Left ventricle myocardium inferior (tissue), 1 donor: ENCODE data around the gene GSE1. TPM values are rescaled to one million over a fixed set of nuclear protein-coding genes. Genes with fewer than 3 reads are reported as not detected.

Experiments
- DNase-seq: peaks from one replicate; pipeline ENCODE4 v3.0.0-alpha.2; 2020
- H3K27ac ChIP-seq: fragments of 200-600 bp; replicated peaks from 2 replicates; pipeline ENCODE4 v1.8.0; 2021
- H3K27me3 ChIP-seq: fragments of 200-600 bp; 2 replicates; pipeline ENCODE4 v1.8.0; 2021; ENCODE audit warnings: low read depth
- H3K36me3 ChIP-seq: fragments of 200-600 bp; 2 replicates; pipeline ENCODE4 v1.8.0; 2021
- H3K4me1 ChIP-seq: fragments of 200-600 bp; 2 replicates; pipeline ENCODE4 v1.8.0; 2021
- H3K4me3 ChIP-seq: fragments of 200-600 bp; 2 replicates; pipeline ENCODE4 v1.8.0; 2021; ENCODE audit warnings: mild to moderate bottlenecking, moderate library complexity
- H3K9me3 ChIP-seq: fragments of 200-600 bp; replicated peaks from 2 replicates; pipeline ENCODE4 v1.8.0; 2021
- CTCF ChIP-seq: fragments of 200-600 bp; IDR thresholded peaks from 2 replicates; pipeline ENCODE4 v1.8.0; 2021; ENCODE audit warnings: antibody characterized with exemption, mild to moderate bottlenecking, borderline replicate concordance
- intact Hi-C: fragments of 100-400 bp; cut with micrococcal nuclease; formaldehyde crosslinking; loops from one replicate; pipeline ENCODE4 v1.11.0; 2022
- total RNA-seq: library from RNA; stranded (reverse); fragmentation: NEBNext Ultra II Directional; extraction: Animal tissue kit (Norgen Biotek cat#: 25700); gene quantifications from one replicate; pipeline ENCODE4 v1.2.1, GENCODE V29; 2021
- donor health status: DM: no; HTN: yes; CAD: no; lungs with severe emphysema.

GSE1 gene
- total RNA-seq, 1 donor from 2014 or later: 34.2 TPM

- no peak overlapping the region for H3K27ac ChIP-seq
- no peaks in the 10 kb centered on the region for H3K27me3 ChIP-seq
- intact Hi-C loops: no loop called here
- TF ChIP-seq CTCF: no peak
- no peaks in the 10 kb centered on the region for H3K9me3 ChIP-seq
- H3K4me1 ChIP-seq: peaks cover 71% of the 10 kb centered on the region
- no peak for DNase-seq
- H3K4me3 ChIP-seq: no peak overlapping the region
- H3K36me3 ChIP-seq: peaks cover 12% of the 10 kb centered on the region
These were observed 22.5 kb downstream of the GSE1 start for GRCh38 chr16:85635545-85636140.

- Histone ChIP-seq H3K9me3 (no peaks in the 10 kb centered on the region), H3K27ac (no peak overlapping the region), H3K4me1 (peaks cover 71% of the 10 kb centered on the region), H3K36me3 (peaks cover 12% of the 10 kb centered on the region), H3K4me3 (no peak overlapping the region), H3K27me3 (no peaks in the 10 kb centered on the region)
- intact Hi-C loops: no loop called here
- no peak for DNase-seq
- TF ChIP-seq CTCF: no peak
These were observed 23.2 kb downstream of the GSE1 start for GRCh38 chr16:85636234-85636812.

- peak overlapping the region; percentile 81 for H3K27ac ChIP-seq
- peaks cover 71% of the 10 kb centered on the region for H3K4me1 ChIP-seq
- no peak overlapping the region for H3K4me3 ChIP-seq
- H3K27me3 ChIP-seq: no peaks in the 10 kb centered on the region
- TF ChIP-seq CTCF: no peak
- no peak for DNase-seq
- H3K36me3 ChIP-seq: peaks cover 12% of the 10 kb centered on the region
- intact Hi-C loops: no loop called here
- H3K9me3 ChIP-seq: no peaks in the 10 kb centered on the region
These were observed 24.1 kb downstream of the GSE1 start for GRCh38 chr16:85637061-85637807.

GRCh38 chr16:85637808-85638647 lies 24.9 kb downstream of the GSE1 start:
- peaks cover 12% of the 10 kb centered on the region for H3K36me3 ChIP-seq
- intact Hi-C loops: no loop called here
- H3K4me1 ChIP-seq: peaks cover 71% of the 10 kb centered on the region
- no peaks in the 10 kb centered on the region for H3K27me3 ChIP-seq
- peak overlapping the region; percentile 81 for H3K27ac ChIP-seq
- no peak overlapping the region for H3K4me3 ChIP-seq
- no peaks in the 10 kb centered on the region for H3K9me3 ChIP-seq
- DNase-seq: peak; percentile 48
- TF ChIP-seq CTCF: no peak

GRCh38 chr16:85638695-85639409 lies 25.7 kb downstream of the GSE1 start:
- H3K27ac ChIP-seq: peak overlapping the region; percentile 81
- no peaks in the 10 kb centered on the region for H3K27me3 ChIP-seq
- no peak overlapping the region for H3K4me3 ChIP-seq
- H3K9me3 ChIP-seq: no peaks in the 10 kb centered on the region
- peaks cover 77% of the 10 kb centered on the region for H3K4me1 ChIP-seq
- peaks cover 11% of the 10 kb centered on the region for H3K36me3 ChIP-seq
- DNase-seq: no peak
- intact Hi-C loops: no loop called here
- no peak for TF ChIP-seq CTCF
